ENCODE measurements around the gene PRR14. TPM values are rescaled to one million over a fixed set of nuclear protein-coding genes. Genes with fewer than 3 reads are reported as not detected.

Gene PRR14
- total and polyA plus RNA-seq, 2 of the 8 experiments (the other 6 are each of a cell fraction or from before 2014, with no cell fraction given): 3.6 to 16.1 TPM

- TF ChIP-seq, protein P1, sequence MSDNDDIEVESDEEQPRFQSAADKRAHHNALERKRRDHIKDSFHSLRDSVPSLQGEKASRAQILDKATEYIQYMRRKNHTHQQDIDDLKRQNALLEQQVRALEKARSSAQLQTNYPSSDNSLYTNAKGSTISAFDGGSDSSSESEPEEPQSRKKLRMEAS (IDR thresholded peaks at IDR 0.05): peak; percentile 66; the same call in 1 of the 2 replicates
- TF ChIP-seq JUND (IDR thresholded peaks at IDR 0.05; ENCODE audit: low read length): 0 out of 2 replicates have a peak, but pooled peaks have one; percentile 51
- peak; percentile 95 for TF ChIP-seq TAF1 (IDR thresholded peaks at IDR 0.05; ENCODE audit: low read depth, low read length)
- peak; percentile 76; the same call in 1 of the 2 replicates for TF ChIP-seq SP4 (IDR thresholded peaks at IDR 0.05; ENCODE audit: low read length)
- no peak for TF ChIP-seq EGR1 (IDR thresholded peaks at IDR 0.05; ENCODE audit: borderline replicate concordance, low read depth, low read length)
- TF ChIP-seq CREB1 (IDR thresholded peaks at IDR 0.05): peak; percentile 69; the same call in 1 of the 2 replicates
- 0 out of 4 replicates have a peak, but pooled peaks of 1 of the 2 experiments have one; percentile 1 for TF ChIP-seq RAD21 (IDR thresholded peaks at IDR 0.05 in 1 of 2, conservative IDR thresholded peaks at IDR 0.05 in 1 of 2; ENCODE audit: low read depth in 2 of 2, low read length in 2 of 2)
- no peak for TF ChIP-seq CBX5 (IDR thresholded peaks at IDR 0.05; ENCODE audit: low read depth, low read length)
- TF ChIP-seq RBBP5 (IDR thresholded peaks at IDR 0.05; ENCODE audit: borderline replicate concordance, low read depth, low read length): 0 out of 2 replicates have a peak, but pooled peaks have one; percentile 22
- TF ChIP-seq ASH2L (IDR thresholded peaks at IDR 0.05; ENCODE audit: low read length): peak; percentile 77
- TF ChIP-seq SIX5 (IDR thresholded peaks at IDR 0.05; ENCODE audit: low read depth, low read length): peak; percentile 94
- TF ChIP-seq RNF2 (IDR thresholded peaks at IDR 0.05; ENCODE audit: borderline replicate concordance, low read depth, low read length, missing control alignments, poor library complexity, severe bottlenecking): no peak
- TF ChIP-seq SP1 (IDR thresholded peaks at IDR 0.05; ENCODE audit: low read depth, low read length): peak; percentile 100
- 0 out of 2 replicates have a peak, but pooled peaks have one; percentile 3 for TF ChIP-seq GABPA (IDR thresholded peaks at IDR 0.05; ENCODE audit: borderline replicate concordance, insufficient read depth, low read length)
- peak; percentile 93 for TF ChIP-seq TBP (IDR thresholded peaks at IDR 0.05; ENCODE audit: low read depth, low read length)
- TF ChIP-seq CHD2 (IDR thresholded peaks at IDR 0.05; ENCODE audit: low read length): peak; percentile 98
- TF ChIP-seq POLR2A (IDR thresholded peaks at IDR 0.05; ENCODE audit: control extremely low read depth in 1 of 2, low read depth in 2 of 2, low read length in 2 of 2): peak; percentile 78 to 86
- no peak for TF ChIP-seq ATF3 (IDR thresholded peaks at IDR 0.05; ENCODE audit: insufficient read depth, low read depth, low read length)
- TF ChIP-seq SIN3A (conservative IDR thresholded peaks at IDR 0.05 in 1 of 2, IDR thresholded peaks at IDR 0.05 in 1 of 2; ENCODE audit: low read depth in 1 of 2, low read length in 2 of 2): peak in 1 of 2 experiments; percentile 71; a peak in 2 of 4 replicates
- no peak for TF ChIP-seq BCL11A (IDR thresholded peaks at IDR 0.05; ENCODE audit: low read depth in 2 of 2, low read length in 2 of 2)
- TF ChIP-seq E2F6 (IDR thresholded peaks at IDR 0.05): 0 out of 2 replicates have a peak, but pooled peaks have one; percentile 13
These were observed 40.6 kb upstream of the PRR14 start, which contains the start of gene ZNF689 (continued) for GRCh38 chr16:30609926-30610839.

Measured in H1 (cell line).